ENCODE data around the gene CACNB2. TPM values are rescaled to one million over a fixed set of nuclear protein-coding genes. Genes with fewer than 3 reads are reported as not detected.

Gene CACNB2
- total RNA-seq, 1 donor from 2014 or later = 8.4 TPM

DNA sequence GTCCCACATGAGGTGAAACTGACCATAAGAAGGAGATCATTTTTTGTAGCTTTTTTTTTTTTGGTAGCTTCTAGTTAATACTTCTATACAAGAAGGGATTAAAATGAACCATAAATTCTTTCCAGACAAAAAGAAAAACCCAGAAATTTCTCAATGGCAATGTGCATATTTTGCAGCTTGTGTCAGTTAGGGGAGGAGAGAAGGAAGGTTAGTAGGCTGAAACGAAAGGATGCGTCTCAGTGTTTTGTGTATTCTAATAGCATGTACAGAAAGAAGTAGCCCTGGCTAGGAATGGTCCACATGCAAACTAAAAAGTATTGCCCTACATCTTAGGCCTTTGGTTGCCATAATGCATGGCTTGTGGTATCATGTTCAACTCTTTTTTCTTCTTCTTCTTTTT lies 90.6 kb downstream of the CACNB2 start:
- no peak for DNase-seq (ENCODE audit: low spot score)

DNA sequence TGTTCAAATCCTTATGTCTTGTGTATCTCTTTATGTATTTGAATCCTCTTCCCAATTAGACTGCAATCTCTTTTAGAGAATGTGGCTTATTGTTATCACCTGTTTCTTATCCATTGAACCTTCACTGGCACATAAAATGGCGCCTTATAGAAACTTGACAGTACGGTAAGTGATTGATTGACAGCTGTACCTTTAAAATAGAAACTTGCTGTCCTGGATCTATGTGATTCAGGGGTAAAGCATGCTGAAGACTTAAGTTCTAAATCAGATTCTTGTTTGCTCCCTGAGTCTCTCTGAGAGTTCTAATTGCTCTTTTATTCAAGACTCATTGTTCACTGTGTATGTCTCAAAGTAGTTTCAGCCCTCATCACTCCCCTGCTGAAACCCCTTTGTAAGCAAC lies 91.3 kb downstream of the CACNB2 start:
- no peak for DNase-seq (ENCODE audit: low spot score)

DNA sequence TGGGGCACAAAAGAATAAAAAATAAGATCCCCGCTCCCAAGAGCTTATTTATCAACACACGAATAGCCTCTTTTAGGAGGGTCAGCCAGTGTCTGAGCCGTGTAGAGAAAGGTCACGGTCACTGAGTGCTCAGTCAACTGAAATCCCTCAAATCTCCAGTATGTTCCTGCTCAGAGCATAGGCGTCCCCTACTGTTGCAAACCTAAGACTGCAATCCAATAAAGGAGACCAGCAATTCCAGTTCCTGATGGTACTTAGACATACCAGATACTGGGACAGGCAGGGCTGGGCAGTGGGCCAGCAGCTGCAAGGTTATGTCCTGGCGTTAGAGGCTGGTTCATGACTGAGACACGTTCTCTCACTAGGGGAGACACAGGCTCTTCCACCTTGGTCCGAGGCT lies 93.6 kb downstream of the CACNB2 start:
- DNase-seq (ENCODE audit: low spot score) = no peak

DNA sequence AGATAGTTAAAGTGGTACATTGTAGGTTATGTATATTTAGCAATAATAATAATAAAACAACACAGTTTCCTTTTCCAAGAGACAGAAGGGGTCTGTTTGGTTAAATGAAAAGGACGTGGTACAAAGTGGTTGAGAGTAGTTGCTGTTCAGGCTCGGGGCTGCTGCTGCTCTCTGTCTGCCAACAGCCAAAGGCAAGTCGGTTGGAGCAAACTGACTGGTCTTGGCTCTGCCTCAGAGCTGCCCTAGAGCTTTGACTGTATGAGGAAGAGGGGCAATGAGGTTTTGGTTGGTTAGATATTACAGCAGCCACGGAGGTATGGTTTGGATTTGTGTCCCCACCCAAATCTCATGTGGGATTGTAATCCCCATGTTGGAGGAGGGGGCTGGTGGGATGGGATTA lies 95.3 kb downstream of the CACNB2 start:
- no peak for DNase-seq (ENCODE audit: low spot score)

GRCh38 chr10:18236756-18237155 lies 96.5 kb downstream of the CACNB2 start:
- no peak for DNase-seq (ENCODE audit: low spot score)

DNA sequence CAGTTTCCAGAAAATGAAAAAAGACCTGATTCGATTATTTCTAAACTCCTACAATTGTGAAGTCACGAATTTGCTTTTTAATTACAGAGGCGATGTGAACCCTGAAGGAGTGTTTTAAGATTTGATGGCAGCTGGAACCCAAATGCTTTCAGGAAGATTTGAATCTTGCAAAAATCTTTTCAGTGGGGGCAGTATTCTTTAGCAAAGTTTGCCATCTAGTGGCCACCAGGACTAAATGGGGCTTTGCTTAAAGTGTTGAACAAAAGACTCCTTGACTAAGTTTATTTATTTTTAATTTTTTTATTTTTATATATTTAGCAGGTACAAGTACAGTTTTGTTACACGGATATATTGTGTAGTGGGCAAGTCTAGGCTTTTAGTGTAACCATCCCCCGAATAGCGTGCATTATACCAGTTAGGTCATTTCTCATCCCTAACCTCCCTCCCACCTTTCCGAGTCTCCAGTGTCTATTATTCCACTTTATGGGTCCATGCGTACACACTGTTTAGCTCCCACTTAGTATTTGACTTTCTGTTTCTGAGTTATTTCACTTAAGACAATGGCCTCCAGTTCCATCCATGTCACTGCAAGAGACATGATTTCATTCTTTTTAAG lies 98.8 kb downstream of the CACNB2 start:
- no peak for DNase-seq (ENCODE audit: low spot score)

- no peak for DNase-seq (ENCODE audit: low spot score)
These were observed 100.1 kb downstream of the CACNB2 start for GRCh38 chr10:18240185-18240882.

DNA sequence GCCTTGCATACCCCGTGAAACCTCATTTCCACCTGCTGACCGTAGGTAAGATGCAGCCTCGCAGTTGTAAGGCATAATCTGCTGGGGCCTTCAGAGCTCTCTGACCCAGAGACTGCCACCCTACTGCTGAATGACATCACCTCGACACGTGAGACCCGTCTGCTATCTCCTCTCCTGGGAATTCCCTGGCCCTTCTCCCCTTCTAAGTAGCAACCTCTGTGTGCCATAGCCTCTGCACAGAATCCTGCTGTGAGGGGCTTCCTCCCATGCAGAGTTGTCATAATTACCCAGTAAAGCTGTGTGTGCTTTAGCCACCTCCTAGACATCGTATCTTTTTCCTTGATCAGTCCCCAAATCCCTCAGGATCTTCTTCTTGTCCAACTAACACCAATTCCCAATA lies 106.7 kb downstream of the CACNB2 start:
- no peak for DNase-seq (ENCODE audit: low spot score)

DNA sequence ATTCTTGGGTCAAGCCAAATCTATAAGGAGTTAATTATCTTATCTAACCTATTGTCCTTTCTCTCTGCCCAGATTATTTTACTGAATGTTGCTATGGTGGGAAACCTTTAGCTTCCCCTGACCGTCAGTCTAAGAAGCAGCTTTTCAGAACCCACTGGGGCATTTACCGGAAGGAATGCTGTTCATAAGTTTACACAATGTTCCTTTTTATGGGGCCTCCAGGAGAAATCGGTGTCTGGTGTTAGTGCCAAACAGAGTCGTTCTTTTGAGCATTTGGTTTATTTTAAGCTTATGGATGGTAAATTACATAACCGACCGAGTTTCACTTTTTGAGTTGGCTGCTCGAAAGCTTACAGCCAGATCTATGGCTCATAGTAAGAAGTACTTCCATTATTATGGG lies 111.9 kb downstream of the CACNB2 start:
- no peak for DNase-seq (ENCODE audit: low spot score)

DNA sequence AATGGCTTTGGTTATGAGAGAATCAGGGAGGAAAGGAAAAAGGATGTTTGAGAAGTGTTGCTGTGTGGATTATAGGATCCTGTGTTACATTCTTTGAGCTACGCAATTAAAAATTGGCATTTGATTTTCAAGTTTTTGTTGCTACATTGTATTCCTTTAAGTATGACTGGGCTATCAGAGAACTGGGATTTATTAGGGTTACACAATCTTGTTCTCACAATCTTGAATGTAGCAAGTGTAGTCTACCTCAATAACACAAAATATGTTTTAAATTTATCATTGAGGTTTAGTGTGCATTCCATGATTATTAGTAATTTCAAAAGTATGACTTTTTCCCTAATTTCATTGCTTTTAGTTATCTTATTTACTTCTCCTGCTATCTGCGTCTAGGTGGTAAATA lies 113.9 kb downstream of the CACNB2 start:
- DNase-seq (ENCODE audit: low spot score) = no peak

GRCh38 chr10:18254692-18255091 lies 114.5 kb downstream of the CACNB2 start:
- no peak for DNase-seq (ENCODE audit: low spot score)

- DNase-seq (ENCODE audit: low spot score) = no peak
These were observed 120.2 kb downstream of the CACNB2 start for GRCh38 chr10:18260310-18260922.

DNA sequence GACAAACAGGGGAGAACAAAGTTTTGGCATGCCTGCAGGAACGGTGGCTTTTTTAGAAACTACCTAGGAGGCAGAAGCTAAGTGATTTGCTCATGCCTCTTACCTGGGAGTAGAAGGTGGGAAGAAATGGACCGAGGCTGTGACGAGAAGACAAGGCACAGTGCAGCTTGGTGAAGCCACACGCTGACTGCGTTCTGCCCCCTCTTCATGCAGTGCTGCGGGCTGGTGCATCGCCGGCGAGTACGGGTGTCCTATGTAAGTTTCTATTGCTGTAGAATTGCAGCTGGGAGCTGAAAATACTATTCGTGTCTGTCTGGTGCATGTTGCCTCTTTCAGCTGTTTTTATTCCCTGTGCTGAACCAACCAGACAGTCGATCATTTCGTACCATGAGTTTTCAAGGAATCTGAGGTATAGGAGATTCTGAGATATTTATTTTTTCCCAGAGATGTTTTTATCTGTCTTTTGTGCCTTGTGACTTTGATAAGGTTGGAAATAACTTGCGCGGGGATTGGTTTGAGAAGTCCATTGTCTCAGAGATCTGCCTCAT lies 120.9 kb downstream of the CACNB2 start:
- no peak for DNase-seq (ENCODE audit: low spot score)

- no peak for DNase-seq (ENCODE audit: low spot score)
These were observed 121.6 kb downstream of the CACNB2 start for GRCh38 chr10:18261768-18262231.

DNA sequence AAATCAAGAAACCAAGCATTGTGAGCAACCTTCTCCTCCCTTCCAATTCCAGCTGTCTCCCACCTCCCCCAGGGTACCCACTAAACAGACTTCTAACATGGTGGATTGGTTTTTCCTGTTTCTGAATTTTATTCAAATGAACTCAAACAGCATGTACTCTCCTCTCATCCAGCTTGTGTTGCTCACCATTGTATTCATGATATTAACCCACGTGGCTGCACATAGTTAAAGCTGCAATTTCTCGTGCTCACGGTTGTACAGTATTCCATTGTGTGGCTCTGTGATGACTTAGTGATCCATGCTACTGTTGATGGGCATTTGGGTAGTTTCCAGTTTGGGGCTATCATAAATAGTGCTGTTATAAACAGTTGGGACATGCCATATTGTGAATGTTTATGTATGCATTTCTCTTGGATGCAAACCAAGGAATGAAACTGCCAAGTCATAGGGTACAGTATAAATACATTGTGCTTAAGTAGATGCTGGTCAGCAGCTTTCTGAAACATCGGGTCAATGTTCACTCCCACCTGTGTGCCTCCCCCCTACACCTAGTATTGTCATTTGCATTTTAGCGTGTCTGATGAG lies 124.3 kb downstream of the CACNB2 start:
- DNase-seq (ENCODE audit: low spot score) = no peak

- no peak for DNase-seq (ENCODE audit: low spot score)
These were observed 127.8 kb downstream of the CACNB2 start for GRCh38 chr10:18268005-18268404.

- DNase-seq (ENCODE audit: low spot score) = no peak
These were observed 131.3 kb downstream of the CACNB2 start for GRCh38 chr10:18271491-18271890.

DNA sequence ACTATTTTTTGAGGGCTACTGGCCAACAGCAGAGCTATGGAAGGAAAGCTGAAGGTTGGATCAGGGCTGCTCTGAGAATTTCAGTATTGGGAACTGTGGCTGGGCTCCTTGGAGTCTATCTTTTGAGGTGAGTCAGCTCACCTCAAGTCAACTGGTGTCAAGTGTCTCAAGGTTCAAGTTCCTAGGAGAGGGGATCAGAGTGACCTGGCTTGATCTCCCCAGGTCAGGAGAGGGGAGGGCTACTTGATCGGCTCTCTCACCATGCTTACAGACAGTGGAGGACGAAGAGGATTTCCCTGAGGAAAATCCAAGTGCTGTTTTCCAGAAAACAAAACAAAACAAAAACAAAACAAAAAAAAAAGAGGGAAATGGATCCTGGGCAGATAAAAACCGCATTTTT lies 132.8 kb downstream of the CACNB2 start:
- DNase-seq (ENCODE audit: low spot score) = no peak

- DNase-seq (ENCODE audit: low spot score) = no peak
These were observed 138.0 kb downstream of the CACNB2 start for GRCh38 chr10:18278181-18278580.

DNA sequence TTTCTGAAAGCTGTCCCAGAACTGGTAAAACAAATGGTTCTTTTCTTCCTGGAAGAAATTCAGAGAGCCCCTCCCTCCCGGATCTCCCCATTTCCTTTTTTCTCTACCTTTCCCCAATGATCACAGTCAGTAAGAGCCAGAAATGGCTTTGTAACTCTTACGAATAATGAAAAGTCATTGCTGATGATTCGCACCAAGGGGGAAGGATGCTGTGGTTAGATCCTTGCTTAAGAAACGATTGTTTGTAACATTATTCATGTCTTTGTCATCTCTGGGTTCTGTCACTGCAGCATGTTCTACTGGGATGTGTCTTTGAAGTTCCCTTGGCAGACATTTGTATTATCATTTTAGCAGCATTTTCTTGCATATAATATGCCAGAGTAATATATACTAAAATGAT lies 138.9 kb downstream of the CACNB2 start:
- DNase-seq (ENCODE audit: low spot score) = no peak

- no peak for DNase-seq (ENCODE audit: low spot score)
These were observed 141.9 kb downstream of the CACNB2 start for GRCh38 chr10:18282094-18282493.

DNA sequence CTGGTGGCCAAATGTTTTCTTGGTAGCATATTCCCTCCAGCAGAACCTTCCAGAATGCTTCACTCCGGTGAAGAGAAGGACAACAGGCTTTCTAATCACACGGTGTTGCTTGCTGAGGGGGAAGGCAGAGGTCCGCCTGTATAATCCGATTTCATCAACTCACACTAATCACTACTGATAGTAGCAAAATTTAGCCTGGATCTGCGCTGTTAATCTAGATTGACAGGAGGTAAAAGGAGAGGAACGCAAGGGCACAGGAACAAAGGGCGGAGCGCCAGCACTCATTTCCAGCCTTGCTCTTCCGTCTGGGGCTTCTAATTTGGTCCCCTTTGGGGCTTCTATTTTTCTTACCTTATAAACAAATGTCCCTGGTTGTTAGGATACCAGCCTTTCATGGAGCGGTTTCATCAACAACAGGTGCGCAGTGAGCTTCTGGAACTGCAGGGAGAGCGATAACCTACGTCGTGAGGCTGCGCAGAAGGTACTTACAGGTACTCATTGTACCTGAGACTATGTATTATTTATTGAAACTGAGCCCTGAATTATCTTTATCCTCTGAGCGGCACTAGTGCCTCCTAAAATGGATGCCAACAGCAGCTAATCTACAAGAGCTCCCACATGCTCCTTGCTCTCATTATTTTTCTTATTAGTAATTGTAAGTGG lies 150.6 kb downstream of the CACNB2 start:
- no peak for DNase-seq (ENCODE audit: low spot score)

Measured in mucosa of gallbladder (tissue), 1 donor.